Measurements from ENCODE around the gene CMBL. TPM values are rescaled to one million over a fixed set of nuclear protein-coding genes. Genes with fewer than 3 reads are reported as not detected.

Gene CMBL
- total RNA-seq, 1 experiment from 2014 or later: 12.6 TPM

- H2AK5ac ChIP-seq (ENCODE audit: insufficient read length, low read length): no peak overlapping the region
- H3K9me3 Mint-ChIP-seq: no peaks in the 10 kb centered on the region
- peaks cover 15 to 18% of the 10 kb centered on the region in 2 experiments for H3K4me1 Mint-ChIP-seq
- no peak overlapping the region for H3T11ph ChIP-seq (ENCODE audit: low read length)
- H3K27ac ChIP-seq (ENCODE audit: insufficient read length, low read depth, low read length): no peak overlapping the region
- no peak overlapping the region for H3K4me2 ChIP-seq (ENCODE audit: insufficient read depth, insufficient read length, low read length)
- H3K14ac ChIP-seq (ENCODE audit: insufficient read depth, low read length): no peak overlapping the region
- no peak overlapping the region for H2BK12ac ChIP-seq (ENCODE audit: insufficient read length, low read depth, low read length)
- H3K4me1 ChIP-seq (ENCODE audit: insufficient read depth, low read length): peaks cover 4% of the 10 kb centered on the region; the same call in 1 of the 2 replicates
- H3K18ac ChIP-seq (ENCODE audit: insufficient read length, low read depth, low read length): no peak overlapping the region
- H4K5ac ChIP-seq (ENCODE audit: insufficient read length, low read depth, low read length): no peak overlapping the region
- peaks cover 32% of the 10 kb centered on the region for H3K79me2 ChIP-seq (ENCODE audit: insufficient read depth, low read length)
- no peak for DNase-seq
- no peak overlapping the region for H3K23ac ChIP-seq (ENCODE audit: insufficient read length, low read depth, low read length)
- no peak overlapping the region for H2BK20ac ChIP-seq (ENCODE audit: low read depth, low read length, poor library complexity, severe bottlenecking)
- no peaks in the 10 kb centered on the region; the same call in 1 of the 2 replicates for H3K27me3 Mint-ChIP-seq (ENCODE audit: low read depth)
- no peak overlapping the region for H2BK5ac ChIP-seq (ENCODE audit: insufficient read length, low read length)
- peaks cover 9% of the 10 kb centered on the region for H3K23me2 ChIP-seq (ENCODE audit: insufficient read length, low read depth, low read length, poor library complexity, severe bottlenecking)
- no peaks in the 10 kb centered on the region for H4K20me1 ChIP-seq (ENCODE audit: control insufficient read depth, insufficient read depth, insufficient read length)
- H3K27ac Mint-ChIP-seq: no peak overlapping the region
- no peak overlapping the region for H2AFZ ChIP-seq (ENCODE audit: low read length)
- H3K27me3 ChIP-seq (ENCODE audit: insufficient read depth, low read length): no peaks in the 10 kb centered on the region
- no CpG with 5 or more reads among the region's 2 CpGs for WGBS (ENCODE audit: extremely low coverage, insufficient read length, low lambda C conversion rate)
- H3K79me1 ChIP-seq (ENCODE audit: insufficient read depth, low read depth, low read length, poor library complexity, severe bottlenecking): peaks cover 4% of the 10 kb centered on the region
- no peak overlapping the region for H4K91ac ChIP-seq (ENCODE audit: insufficient read length, low read depth, low read length)
- no peak overlapping the region; a peak in 1 of 5 replicates for H3K4me3 Mint-ChIP-seq
- H3K36me3 Mint-ChIP-seq (ENCODE audit: insufficient read depth in 1 of 3, low read depth in 3 of 3): peaks cover 64 to 84% (median 67%) of the 10 kb centered on the region in 3 experiments
- H3K9ac ChIP-seq (ENCODE audit: extremely low read depth, insufficient read length, low read length): no peak overlapping the region
- H2BK15ac ChIP-seq (ENCODE audit: low read depth, low read length): no peak overlapping the region
- TF ChIP-seq CTCF (conservative IDR thresholded peaks at IDR 0.05): no peak
- no peak overlapping the region for H3K4ac ChIP-seq (ENCODE audit: low read depth, low read length)
- H4K8ac ChIP-seq (replicated peaks; ENCODE audit: insufficient read length, low read depth, low read length): no peak overlapping the region
- no peak overlapping the region for H3K56ac ChIP-seq (ENCODE audit: insufficient read length, low read depth, low read length)
- no peaks in the 10 kb centered on the region for H3K9me3 ChIP-seq (ENCODE audit: control insufficient read depth, low read depth, low read length)
- H2BK120ac ChIP-seq (ENCODE audit: low read depth, low read length, poor library complexity, severe bottlenecking): no peak overlapping the region
These were observed 53.0 kb downstream of the CMBL start for GRCh38 chr5:10254686-10255085.
